ENCODE measurements around the gene SRMS. TPM values are rescaled to one million over a fixed set of nuclear protein-coding genes. Genes with fewer than 3 reads are reported as not detected.

SRMS gene
- total RNA-seq, 1 experiment from 2014 or later = 3.2 TPM

- no peak overlapping the region for H3K4me3 ChIP-seq (replicated peaks in 1 of 2; ENCODE audit: low read depth in 1 of 2, low read length in 2 of 2)
- no TSS peak for BruUV-seq (replicated peaks)
- POLR2A ChIA-PET = no interaction called here
Measured at GRCh38 chr20:63587776-63588591, 40.4 kb upstream of the SRMS start.

More at GRCh38 chr20:63587776-63588591, 40.4 kb upstream of the SRMS start:
- no peak for ATAC-seq
- H2AFZ ChIP-seq (ENCODE audit: low read depth, low read length, poor library complexity, severe bottlenecking) = no peak overlapping the region
- no peaks in the 10 kb centered on the region for H3K27me3 ChIP-seq (ENCODE audit: insufficient read depth, low read length)
- ChIA-PET CTCF (no interaction called here), RAD21 (ENCODE audit: low non-redundant PET in 1 of 2, low total read pairs in 2 of 2, uncharacterized antibody in 2 of 2, unreplicated experiment in 2 of 2) (no interaction called here)
- no peak overlapping the region for H3K4me2 ChIP-seq (ENCODE audit: low read length)
- H3K79me2 ChIP-seq (ENCODE audit: insufficient read depth, low read length) = no peaks in the 10 kb centered on the region
- TF ChIP-seq EZH2phosphoT487 (IDR thresholded peaks at IDR 0.05; ENCODE audit: borderline replicate concordance) (no peak), REST (IDR thresholded peaks at IDR 0.05; ENCODE audit: low read depth) (no peak), ZNF274 (IDR thresholded peaks at IDR 0.05; ENCODE audit: low read depth, low read length) (no peak), TCF7L2 (IDR thresholded peaks at IDR 0.05; ENCODE audit: borderline replicate concordance, extremely low read depth, insufficient read depth, insufficient read length) (no peak), SP1 (IDR thresholded peaks at IDR 0.05; ENCODE audit: low read depth) (no peak), POLR2A (IDR thresholded peaks at IDR 0.05; ENCODE audit: borderline replicate concordance, extremely low read depth, insufficient read depth, insufficient read length) (no peak), POLR2AphosphoS5 (IDR thresholded peaks at IDR 0.05; ENCODE audit: low read depth, low read length) (no peak), ZFX (IDR thresholded peaks at IDR 0.05) (no peak), JUND (IDR thresholded peaks at IDR 0.05) (no peak), MAX (IDR thresholded peaks at IDR 0.05) (no peak)
- no peak overlapping the region for H3K9ac ChIP-seq (ENCODE audit: low read length)
- no peaks in the 10 kb centered on the region for H3K36me3 ChIP-seq (ENCODE audit: control insufficient read depth in 1 of 2, insufficient read depth in 2 of 2, low read length in 2 of 2)
- DNase-seq (ENCODE audit: low read depth, low spot score) = no peak
- H3K9me3 ChIP-seq (ENCODE audit: control insufficient read depth in 1 of 2, insufficient read depth in 1 of 2, low read depth in 1 of 2, low read length in 2 of 2) = no peaks in the 10 kb centered on the region
- H3K27ac ChIP-seq (ENCODE audit: low read depth, low read length) = no peak overlapping the region
- intact Hi-C loops (cut with micrococcal nuclease) = no loop called here
- no peaks in the 10 kb centered on the region for H3K9me2 ChIP-seq (ENCODE audit: insufficient read depth)
- no peaks in the 10 kb centered on the region for H3K4me1 ChIP-seq (ENCODE audit: control insufficient read depth in 1 of 2, insufficient read depth in 2 of 2, low read length in 2 of 2)
- no peaks in the 10 kb centered on the region for H4K20me1 ChIP-seq (ENCODE audit: insufficient read depth)
